Measurements from ENCODE around the gene ZSCAN22. TPM values are rescaled to one million over a fixed set of nuclear protein-coding genes. Genes with fewer than 3 reads are reported as not detected.
A peak's percentile ranks its signal among the peaks of the same experiment; 100 is the strongest.
"Not testable (repeated sequence)": the region's sequence is repeated elsewhere in the genome, so short reads cannot be mapped to it uniquely, and the experiment has no call there.

Gene ZSCAN22
- total RNA-seq, 1 donor from 2014 or later, result 2.6 TPM

DNA sequence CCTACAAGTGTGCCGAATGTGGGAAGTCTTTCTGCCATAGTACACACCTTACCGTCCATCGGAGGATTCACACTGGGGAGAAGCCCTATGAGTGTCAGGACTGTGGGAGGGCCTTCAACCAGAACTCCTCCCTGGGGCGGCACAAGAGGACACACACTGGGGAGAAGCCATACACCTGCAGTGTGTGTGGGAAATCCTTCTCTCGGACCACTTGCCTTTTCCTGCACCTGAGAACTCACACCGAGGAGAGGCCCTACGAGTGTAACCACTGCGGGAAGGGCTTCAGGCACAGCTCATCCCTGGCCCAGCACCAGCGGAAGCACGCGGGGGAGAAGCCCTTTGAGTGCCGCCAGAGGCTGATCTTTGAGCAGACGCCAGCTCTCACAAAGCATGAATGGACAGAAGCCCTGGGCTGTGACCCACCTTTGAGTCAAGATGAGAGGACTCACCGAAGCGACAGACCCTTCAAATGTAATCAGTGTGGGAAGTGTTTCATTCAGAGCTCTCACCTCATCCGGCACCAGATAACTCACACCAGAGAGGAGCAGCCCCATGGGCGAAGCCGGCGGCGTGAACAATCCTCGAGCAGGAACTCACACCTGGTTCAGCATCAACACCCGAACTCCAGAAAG lies 31.9 kb upstream of the ZSCAN22 start:
- Histone ChIP-seq H3K4me3 (ENCODE audit: low read length in 3 of 3) (peak overlapping the region in 1 of 3 donors; percentile 19), H3K9me3 (ENCODE audit: control insufficient read depth in 3 of 3, low read length in 3 of 3) (peaks cover 5 to 27% (median 19%) of the 10 kb centered on the region in 3 donors), H3K36me3 (ENCODE audit: control insufficient read depth in 3 of 3, insufficient read depth in 3 of 3, low read length in 3 of 3) (peaks cover 31 to 61% (median 45%) of the 10 kb centered on the region in 3 donors), H3K9ac (ENCODE audit: low read depth in 1 of 3, low read length in 3 of 3) (no peak overlapping the region), H3K27ac (ENCODE audit: low read depth, low read length) (no peak overlapping the region), H3K27me3 (ENCODE audit: control insufficient read depth in 3 of 3, insufficient read depth in 3 of 3, low read length in 3 of 3) (no peaks in the 10 kb centered on the region), H3K4me1 (ENCODE audit: control insufficient read depth in 3 of 3, insufficient read depth in 3 of 3, low read length in 3 of 3) (no peaks in the 10 kb centered on the region)

- H3K36me3 ChIP-seq (ENCODE audit: control insufficient read depth in 3 of 3, insufficient read depth in 3 of 3, low read length in 3 of 3), result peaks cover 35 to 62% (median 50%) of the 10 kb centered on the region in 3 donors
- H3K4me3 ChIP-seq (ENCODE audit: low read length in 3 of 3), result no peak overlapping the region
- no peak overlapping the region for H3K9ac ChIP-seq (ENCODE audit: low read depth in 1 of 3, low read length in 3 of 3)
Measured at GRCh38 chr19:58296104-58296503, 30.7 kb upstream of the ZSCAN22 start.

DNA sequence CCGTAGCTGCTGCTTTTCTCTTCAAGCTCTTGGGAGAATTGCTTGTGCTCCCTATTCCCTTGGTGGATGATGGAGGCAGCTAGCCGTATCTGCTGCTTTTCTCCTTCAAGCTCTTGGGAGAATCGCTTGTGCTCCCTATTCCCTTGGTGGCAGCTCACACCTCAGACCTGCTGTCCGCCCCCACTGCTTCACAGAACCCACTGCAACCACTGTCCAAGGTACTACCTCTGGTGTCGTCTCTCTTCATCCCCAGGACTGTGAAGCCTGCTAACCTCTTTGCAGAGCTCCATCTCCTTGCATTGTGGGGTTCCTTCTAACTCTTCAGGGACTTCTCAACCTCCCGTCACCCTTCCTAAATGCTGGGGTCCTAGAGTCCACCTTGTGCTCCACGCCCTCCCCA lies 26.2 kb upstream of the ZSCAN22 start:
- Histone ChIP-seq H3K9ac (ENCODE audit: low read depth in 1 of 3, low read length in 3 of 3) (no peak overlapping the region), H3K36me3 (ENCODE audit: control insufficient read depth in 3 of 3, insufficient read depth in 3 of 3, low read length in 3 of 3) (peaks cover 10 to 26% (median 19%) of the 10 kb centered on the region in 3 donors), H3K4me1 (ENCODE audit: control insufficient read depth in 3 of 3, insufficient read depth in 3 of 3, low read length in 3 of 3) (peaks cover 2 to 8% (median 5%) of the 10 kb centered on the region in 3 donors), H3K27ac (ENCODE audit: low read depth, low read length) (no peak overlapping the region), H3K4me3 (ENCODE audit: low read length in 3 of 3) (no peak overlapping the region), H3K9me3 (ENCODE audit: control insufficient read depth in 3 of 3, low read length in 3 of 3) (peaks cover 0 to 8% (median 0%) of the 10 kb centered on the region in 3 donors), H3K27me3 (ENCODE audit: control insufficient read depth in 3 of 3, insufficient read depth in 3 of 3, low read length in 3 of 3) (no peaks in the 10 kb centered on the region)

More at GRCh38 chr19:58296104-58296503, 30.7 kb upstream of the ZSCAN22 start:
- no peaks in the 10 kb centered on the region for H3K4me1 ChIP-seq (ENCODE audit: control insufficient read depth in 3 of 3, insufficient read depth in 3 of 3, low read length in 3 of 3)
- H3K27me3 ChIP-seq (ENCODE audit: control insufficient read depth in 3 of 3, insufficient read depth in 3 of 3, low read length in 3 of 3), result no peaks in the 10 kb centered on the region
- H3K27ac ChIP-seq (ENCODE audit: low read depth, low read length), result no peak overlapping the region
- peaks cover 5 to 27% (median 19%) of the 10 kb centered on the region in 3 donors for H3K9me3 ChIP-seq (ENCODE audit: control insufficient read depth in 3 of 3, low read length in 3 of 3)

DNA sequence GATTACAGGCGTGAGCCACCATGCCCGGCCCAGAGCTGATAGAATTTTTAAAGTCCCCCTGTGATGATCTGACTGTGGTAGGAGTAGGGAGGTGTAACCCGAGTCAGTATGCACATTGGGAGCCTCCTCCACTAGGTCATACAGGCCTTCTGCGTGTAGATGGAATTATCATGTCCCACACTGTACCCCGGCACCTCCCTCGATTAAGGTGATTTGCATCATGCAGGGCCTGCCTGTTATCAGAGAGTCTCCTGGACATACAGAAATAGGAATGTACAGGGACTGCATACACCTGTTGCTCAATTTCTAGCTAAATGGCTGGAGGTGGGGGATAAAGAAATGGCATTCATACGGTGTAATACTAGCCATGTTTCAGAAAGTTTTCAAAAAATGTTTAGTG lies 22.5 kb upstream of the ZSCAN22 start:
- Histone ChIP-seq H3K27ac (ENCODE audit: low read depth, low read length) (no peak overlapping the region), H3K4me3 (ENCODE audit: low read length in 3 of 3) (peak overlapping the region; percentile 84 to 100 (median 99))

DNA sequence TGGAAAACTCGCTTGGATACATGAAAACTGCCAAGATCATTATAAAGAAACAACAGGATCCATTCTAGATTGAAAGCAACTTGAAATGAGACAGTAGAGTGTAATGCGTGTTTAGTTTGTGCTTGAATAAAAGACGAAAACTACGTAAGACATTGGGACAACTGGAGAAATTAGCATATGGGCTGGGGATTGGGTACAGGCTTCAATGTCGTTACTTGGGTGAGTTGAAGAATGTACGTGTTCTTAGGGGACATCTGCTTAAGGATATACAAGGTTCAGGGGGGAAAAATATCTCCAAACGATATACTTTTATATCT lies 22.1 kb upstream of the ZSCAN22 start:
- H3K4me3 ChIP-seq (ENCODE audit: low read length in 3 of 3), result peak overlapping the region; percentile 84 to 100 (median 99)
- H3K36me3 ChIP-seq (ENCODE audit: control insufficient read depth in 3 of 3, insufficient read depth in 3 of 3, low read length in 3 of 3), result peaks cover 23 to 33% (median 28%) of the 10 kb centered on the region in 3 donors
- H3K27ac ChIP-seq (ENCODE audit: low read depth, low read length), result peak overlapping the region; percentile 91
- H3K27me3 ChIP-seq (ENCODE audit: control insufficient read depth in 3 of 3, insufficient read depth in 3 of 3, low read length in 3 of 3), result no peaks in the 10 kb centered on the region
- peaks cover 9 to 18% (median 13%) of the 10 kb centered on the region in 3 donors for H3K4me1 ChIP-seq (ENCODE audit: control insufficient read depth in 3 of 3, insufficient read depth in 3 of 3, low read length in 3 of 3)
- peak overlapping the region; percentile 67 to 96 (median 95) for H3K9ac ChIP-seq (ENCODE audit: low read depth in 1 of 3, low read length in 3 of 3)
- peaks cover 0 to 4% (median 0%) of the 10 kb centered on the region in 3 donors for H3K9me3 ChIP-seq (ENCODE audit: control insufficient read depth in 3 of 3, low read length in 3 of 3)

More for the DNA sequence above, 22.5 kb upstream of the ZSCAN22 start:
- H3K36me3 ChIP-seq (ENCODE audit: control insufficient read depth in 3 of 3, insufficient read depth in 3 of 3, low read length in 3 of 3), result peaks cover 24 to 31% (median 28%) of the 10 kb centered on the region in 3 donors
- peaks cover 0 to 4% (median 0%) of the 10 kb centered on the region in 3 donors for H3K9me3 ChIP-seq (ENCODE audit: control insufficient read depth in 3 of 3, low read length in 3 of 3)
- H3K4me1 ChIP-seq (ENCODE audit: control insufficient read depth in 3 of 3, insufficient read depth in 3 of 3, low read length in 3 of 3), result peaks cover 9 to 18% (median 13%) of the 10 kb centered on the region in 3 donors
- H3K9ac ChIP-seq (ENCODE audit: low read depth in 1 of 3, low read length in 3 of 3), result no peak overlapping the region
- no peaks in the 10 kb centered on the region for H3K27me3 ChIP-seq (ENCODE audit: control insufficient read depth in 3 of 3, insufficient read depth in 3 of 3, low read length in 3 of 3)

GRCh38 chr19:58305065-58305931 lies 21.5 kb upstream of the ZSCAN22 start, which contains the start of gene ERVK3-1:
ERVK3-1 (plus strand) TSS chr19:58305377; CDS start chr19:58312169, 6,792 bp downstream.
- no peaks in the 10 kb centered on the region for H3K27me3 ChIP-seq (ENCODE audit: control insufficient read depth in 3 of 3, insufficient read depth in 3 of 3, low read length in 3 of 3)
- H3K27ac ChIP-seq (ENCODE audit: low read depth, low read length), result peak within 1 kb of the TSS; percentile 91
- peak within 1 kb of the TSS; percentile 84 to 100 (median 99) for H3K4me3 ChIP-seq (ENCODE audit: low read length in 3 of 3)
- peaks cover 17 to 33% (median 28%) of the 10 kb centered on the region in 3 donors for H3K36me3 ChIP-seq (ENCODE audit: control insufficient read depth in 3 of 3, insufficient read depth in 3 of 3, low read length in 3 of 3)
- peaks cover 9 to 18% (median 13%) of the 10 kb centered on the region in 3 donors for H3K4me1 ChIP-seq (ENCODE audit: control insufficient read depth in 3 of 3, insufficient read depth in 3 of 3, low read length in 3 of 3)
- peaks cover 0 to 4% (median 0%) of the 10 kb centered on the region in 3 donors for H3K9me3 ChIP-seq (ENCODE audit: control insufficient read depth in 3 of 3, low read length in 3 of 3)
- peak within 1 kb of the TSS; percentile 93 to 96 (median 95) for H3K9ac ChIP-seq (ENCODE audit: low read depth in 1 of 3, low read length in 3 of 3)

GRCh38 chr19:58305932-58306323 lies 20.9 kb upstream of the ZSCAN22 start:
- Histone ChIP-seq H3K9me3 (ENCODE audit: control insufficient read depth in 3 of 3, low read length in 3 of 3) (peaks cover 0 to 4% (median 0%) of the 10 kb centered on the region in 3 donors), H3K9ac (ENCODE audit: low read depth in 1 of 3, low read length in 3 of 3) (peak overlapping the region; percentile 93 to 96 (median 95)), H3K4me1 (ENCODE audit: control insufficient read depth in 3 of 3, insufficient read depth in 3 of 3, low read length in 3 of 3) (peaks cover 9 to 18% (median 13%) of the 10 kb centered on the region in 3 donors), H3K27me3 (ENCODE audit: control insufficient read depth in 3 of 3, insufficient read depth in 3 of 3, low read length in 3 of 3) (no peaks in the 10 kb centered on the region), H3K4me3 (ENCODE audit: low read length in 3 of 3) (peak overlapping the region; percentile 84 to 100 (median 99)), H3K27ac (ENCODE audit: low read depth, low read length) (peak overlapping the region; percentile 91), H3K36me3 (ENCODE audit: control insufficient read depth in 3 of 3, insufficient read depth in 3 of 3, low read length in 3 of 3) (peaks cover 12 to 27% (median 24%) of the 10 kb centered on the region in 3 donors)

GRCh38 chr19:58307736-58308135 lies 19.1 kb upstream of the ZSCAN22 start:
- Histone ChIP-seq H3K27ac (ENCODE audit: low read depth, low read length) (no peak overlapping the region), H3K27me3 (ENCODE audit: control insufficient read depth in 3 of 3, insufficient read depth in 3 of 3, low read length in 3 of 3) (no peaks in the 10 kb centered on the region), H3K9me3 (ENCODE audit: control insufficient read depth in 3 of 3, low read length in 3 of 3) (no peaks in the 10 kb centered on the region), H3K36me3 (ENCODE audit: control insufficient read depth in 3 of 3, insufficient read depth in 3 of 3, low read length in 3 of 3) (peaks cover 18 to 35% (median 29%) of the 10 kb centered on the region in 3 donors), H3K4me1 (ENCODE audit: control insufficient read depth in 3 of 3, insufficient read depth in 3 of 3, low read length in 3 of 3) (peaks cover 9 to 18% (median 13%) of the 10 kb centered on the region in 3 donors), H3K9ac (ENCODE audit: low read depth in 1 of 3, low read length in 3 of 3) (no peak overlapping the region), H3K4me3 (ENCODE audit: low read length in 3 of 3) (no peak overlapping the region)

GRCh38 chr19:58310685-58311084 lies 16.1 kb upstream of the ZSCAN22 start:
- H3K27me3 ChIP-seq (ENCODE audit: control insufficient read depth in 3 of 3, insufficient read depth in 3 of 3, low read length in 3 of 3), result not testable (repeated sequence)

More at GRCh38 chr19:58310685-58311084, 16.1 kb upstream of the ZSCAN22 start:
- not testable (repeated sequence) for H3K27ac ChIP-seq (ENCODE audit: low read depth, low read length); H3K9ac ChIP-seq (ENCODE audit: low read depth in 1 of 3, low read length in 3 of 3); H3K9me3 ChIP-seq (ENCODE audit: control insufficient read depth in 3 of 3, low read length in 3 of 3); H3K4me3 ChIP-seq (ENCODE audit: low read length in 3 of 3); H3K4me1 ChIP-seq (ENCODE audit: control insufficient read depth in 3 of 3, insufficient read depth in 3 of 3, low read length in 3 of 3)
- peaks cover 30 to 56% (median 55%) of the 10 kb centered on the region in 3 donors for H3K36me3 ChIP-seq (ENCODE audit: control insufficient read depth in 3 of 3, insufficient read depth in 3 of 3, low read length in 3 of 3)
